HG02759 (cell line): ENCODE data around the gene PLEKHM3.
A peak's percentile ranks its signal among the peaks of the same experiment; 100 is the strongest.
"Not testable (repeated sequence)": the region's sequence is repeated elsewhere in the genome, so short reads cannot be mapped to it uniquely, and the experiment has no call there.

ENCODE experiments used
- ATAC-seq: cut with Tn5 transposase; IDR thresholded peaks from one replicate; pipeline ENCODE4 v1.9.1; 2021; ENCODE audit warnings: mild to moderate bottlenecking, moderate library complexity; ENCODE audit not compliant: unreplicated experiment

The PLEKHM3 gene

GRCh38 chr2:208037564-208038487 lies 12.5 kb upstream of the PLEKHM3 start:
- no peak for ATAC-seq

- no peak for ATAC-seq
These were observed 11.0 kb upstream of the PLEKHM3 start for GRCh38 chr2:208036357-208036756.

GRCh38 chr2:208034503-208035140 lies 9.3 kb upstream of the PLEKHM3 start:
- no peak for ATAC-seq

GRCh38 chr2:208033701-208034502 lies 8.6 kb upstream of the PLEKHM3 start:
- ATAC-seq, result peak; percentile 86

- ATAC-seq, result no peak
These were observed 6.3 kb upstream of the PLEKHM3 start for GRCh38 chr2:208031608-208032019.

- peak; percentile 17 for ATAC-seq
These were observed 472 bp upstream of the PLEKHM3 start for GRCh38 chr2:208025814-208026184.

- ATAC-seq, result no peak
These were observed 1.2 kb downstream of the PLEKHM3 start for GRCh38 chr2:208024091-208024490.

GRCh38 chr2:208020253-208020652 lies 5.1 kb downstream of the PLEKHM3 start:
- ATAC-seq, result no peak

- ATAC-seq, result not testable (repeated sequence)
These were observed 7.1 kb downstream of the PLEKHM3 start for GRCh38 chr2:208018124-208018712.

GRCh38 chr2:208017721-208018120 lies 7.6 kb downstream of the PLEKHM3 start:
- no peak for ATAC-seq

- ATAC-seq, result no peak
These were observed 9.9 kb downstream of the PLEKHM3 start for GRCh38 chr2:208015475-208015874.

GRCh38 chr2:208013285-208014178 lies 11.8 kb downstream of the PLEKHM3 start:
- ATAC-seq, result no peak

- ATAC-seq, result no peak
These were observed 12.9 kb downstream of the PLEKHM3 start for GRCh38 chr2:208012449-208012848.

- no peak for ATAC-seq
These were observed 14.8 kb downstream of the PLEKHM3 start for GRCh38 chr2:208010506-208010905.

- ATAC-seq, result no peak
These were observed 18.5 kb downstream of the PLEKHM3 start for GRCh38 chr2:208006833-208007232.

GRCh38 chr2:208006337-208006736 lies 19.0 kb downstream of the PLEKHM3 start:
- ATAC-seq, result no peak

GRCh38 chr2:208001924-208002323 lies 23.4 kb downstream of the PLEKHM3 start:
- no peak for ATAC-seq

GRCh38 chr2:208000701-208001395 lies 24.5 kb downstream of the PLEKHM3 start:
- ATAC-seq, result no peak

GRCh38 chr2:207996848-207997247 lies 28.5 kb downstream of the PLEKHM3 start:
- ATAC-seq, result no peak
